HepG2 (cell line): ENCODE data around the gene SLC16A6. TPM values are rescaled to one million over a fixed set of nuclear protein-coding genes. Genes with fewer than 3 reads are reported as not detected.

Experiments
- CEBPB ChIP-seq: IDR thresholded peaks from 2 replicates; pipeline ENCODE4 v1.6.1; 2011; ENCODE audit warnings: low read depth, low read length, improper control_type of control experiment, borderline replicate concordance
- REPIN1 ChIP-seq: sonication (generic); formaldehyde crosslinking; IDR thresholded peaks from 2 replicates; pipeline ENCODE4 v1.8.0; 2022; ENCODE audit warnings: missing genetic modification reagents, low read depth, mild to moderate bottlenecking, borderline replicate concordance
- ZNF614 ChIP-seq: IDR thresholded peaks from 2 replicates; pipeline ENCODE4 v1.6.1; 2018; ENCODE audit warnings: missing biosample characterization, missing genetic modification reagents, inconsistent platforms, borderline replicate concordance
- ZSCAN12 ChIP-seq: sonication (generic); formaldehyde crosslinking; IDR thresholded peaks from 2 replicates; pipeline ENCODE4 v1.9.0; 2021; ENCODE audit warnings: mild to moderate bottlenecking, missing genetic modification reagents
- polyA plus RNA-seq, 8 experiments: library from polyadenylated mRNA; depleted of rRNA in 3 of 8; stranded (reverse) in 7 of 8; unstranded in 1 of 8; fragments of >200 nt; fragmentation: Illumina TruSeq in 4 of 8; extraction: Trizol in 4 of 8; gene quantifications; 2 replicates each; pipeline versions ENCODE4 v1.2.1 to v1.2.3, GENCODE V29; 2011 to 2016; ENCODE audit warnings: low read depth in 4 of 8, missing spikeins in 1 of 8, mixed read lengths in 1 of 8; ENCODE audit not compliant: insufficient read depth in 1 of 8
- total RNA-seq, 5 experiments: library from RNA; depleted of rRNA; stranded (reverse); fragments of >200 nt; fragmentation: Illumina TruSeq; extraction: Trizol; gene quantifications; 2 replicates each; pipeline ENCODE4 v1.2.3, GENCODE V29; 2016; ENCODE audit warnings: low read depth in 1 of 5
- TF ChIP-seq, protein P1 (sequence below): IDR thresholded peaks from 2 replicates; pipeline ENCODE4 v1.4.0; 2020; ENCODE audit warnings: mild to moderate bottlenecking, missing genetic modification reagents
- TF ChIP-seq, protein P2 (sequence below): sonication (generic); formaldehyde crosslinking; IDR thresholded peaks from 2 replicates; pipeline ENCODE4 v1.8.1; 2023; ENCODE audit warnings: missing genetic modification reagents, inconsistent platforms, borderline replicate concordance
- TF ChIP-seq, protein P3 (sequence below): sonication (generic); formaldehyde crosslinking; IDR thresholded peaks from 2 replicates; pipeline ENCODE4 v1.4.0; 2020; ENCODE audit warnings: mild to moderate bottlenecking, missing genetic modification reagents, borderline replicate concordance
- TF ChIP-seq, protein P4 (sequence below): IDR thresholded peaks from 2 replicates; pipeline ENCODE4 v1.6.1; 2016; ENCODE audit warnings: missing compliant biosample characterization, missing genetic modification reagents, borderline replicate concordance
- TF ChIP-seq, protein P5 (sequence below): sonication (generic); formaldehyde crosslinking; IDR thresholded peaks from 2 replicates; pipeline ENCODE4 v1.5.0; 2020; ENCODE audit warnings: mild to moderate bottlenecking, missing genetic modification reagents, moderate library complexity

SLC16A6 gene
- total and polyA plus RNA-seq, 2 of the 13 experiments (the other 11 are each of a cell fraction or from before 2014, with no cell fraction given), result 1.1 to 44.7 TPM

DNA sequence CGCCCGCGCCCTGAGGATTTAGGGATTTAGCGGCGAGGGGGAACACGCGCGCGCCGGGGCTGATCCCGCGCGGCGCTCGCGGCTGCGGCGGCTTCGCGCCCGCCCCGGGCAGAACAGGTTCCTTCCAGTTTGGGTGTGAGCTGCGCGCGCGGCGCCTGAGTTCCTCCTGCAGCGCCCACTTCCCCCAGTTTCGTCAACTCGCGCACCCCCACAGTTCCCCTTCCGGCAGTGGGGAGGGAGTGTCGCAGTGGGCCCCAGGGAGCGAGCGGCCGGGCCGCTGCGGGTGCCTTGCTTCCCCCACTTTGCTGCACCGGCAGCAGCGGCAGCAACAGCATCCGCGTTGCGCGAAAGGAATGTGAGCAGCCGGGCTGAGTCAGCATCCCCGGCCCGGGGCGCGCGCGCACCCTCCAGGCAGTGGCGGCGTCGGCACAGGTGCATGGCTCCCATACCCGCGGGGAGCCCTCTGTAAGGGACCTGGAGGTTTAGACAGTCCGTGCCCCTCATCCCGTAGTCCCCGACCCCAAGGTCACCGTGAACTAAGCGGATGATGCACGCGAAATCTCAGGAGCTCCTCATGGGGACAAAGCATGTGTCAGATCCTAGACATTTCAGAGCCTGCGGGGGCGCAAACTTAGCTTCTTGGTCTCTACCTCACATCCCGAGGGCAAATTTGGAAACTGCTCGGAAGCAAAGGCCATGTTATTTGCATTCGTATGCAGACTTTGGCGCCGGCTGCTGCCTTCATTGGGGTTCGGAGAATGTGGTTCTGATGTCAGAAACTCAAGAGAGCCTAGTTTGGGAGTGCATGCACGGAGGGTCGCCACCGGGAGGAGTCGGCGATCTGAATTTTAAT is 1.1 kb upstream of the SLC16A6 start (continued):
- TF ChIP-seq, protein P1, sequence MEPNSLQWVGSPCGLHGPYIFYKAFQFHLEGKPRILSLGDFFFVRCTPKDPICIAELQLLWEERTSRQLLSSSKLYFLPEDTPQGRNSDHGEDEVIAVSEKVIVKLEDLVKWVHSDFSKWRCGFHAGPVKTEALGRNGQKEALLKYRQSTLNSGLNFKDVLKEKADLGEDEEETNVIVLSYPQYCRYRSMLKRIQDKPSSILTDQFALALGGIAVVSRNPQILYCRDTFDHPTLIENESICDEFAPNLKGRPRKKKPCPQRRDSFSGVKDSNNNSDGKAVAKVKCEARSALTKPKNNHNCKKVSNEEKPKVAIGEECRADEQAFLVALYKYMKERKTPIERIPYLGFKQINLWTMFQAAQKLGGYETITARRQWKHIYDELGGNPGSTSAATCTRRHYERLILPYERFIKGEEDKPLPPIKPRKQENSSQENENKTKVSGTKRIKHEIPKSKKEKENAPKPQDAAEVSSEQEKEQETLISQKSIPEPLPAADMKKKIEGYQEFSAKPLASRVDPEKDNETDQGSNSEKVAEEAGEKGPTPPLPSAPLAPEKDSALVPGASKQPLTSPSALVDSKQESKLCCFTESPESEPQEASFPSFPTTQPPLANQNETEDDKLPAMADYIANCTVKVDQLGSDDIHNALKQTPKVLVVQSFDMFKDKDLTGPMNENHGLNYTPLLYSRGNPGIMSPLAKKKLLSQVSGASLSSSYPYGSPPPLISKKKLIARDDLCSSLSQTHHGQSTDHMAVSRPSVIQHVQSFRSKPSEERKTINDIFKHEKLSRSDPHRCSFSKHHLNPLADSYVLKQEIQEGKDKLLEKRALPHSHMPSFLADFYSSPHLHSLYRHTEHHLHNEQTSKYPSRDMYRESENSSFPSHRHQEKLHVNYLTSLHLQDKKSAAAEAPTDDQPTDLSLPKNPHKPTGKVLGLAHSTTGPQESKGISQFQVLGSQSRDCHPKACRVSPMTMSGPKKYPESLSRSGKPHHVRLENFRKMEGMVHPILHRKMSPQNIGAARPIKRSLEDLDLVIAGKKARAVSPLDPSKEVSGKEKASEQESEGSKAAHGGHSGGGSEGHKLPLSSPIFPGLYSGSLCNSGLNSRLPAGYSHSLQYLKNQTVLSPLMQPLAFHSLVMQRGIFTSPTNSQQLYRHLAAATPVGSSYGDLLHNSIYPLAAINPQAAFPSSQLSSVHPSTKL (CRISPR knock-in tag), result peak; percentile 57; the same call in 1 of the 2 replicates
- TF ChIP-seq CEBPB (no peak), REPIN1 (CRISPR knock-in tag) (peak; percentile 37; the same call in 1 of the 2 replicates), ZSCAN12 (no peak; the same call in 1 of the 2 replicates), ZNF614 (CRISPR knock-in tag) (peak; percentile 31; the same call in 1 of the 2 replicates)
- TF ChIP-seq, protein P2, sequence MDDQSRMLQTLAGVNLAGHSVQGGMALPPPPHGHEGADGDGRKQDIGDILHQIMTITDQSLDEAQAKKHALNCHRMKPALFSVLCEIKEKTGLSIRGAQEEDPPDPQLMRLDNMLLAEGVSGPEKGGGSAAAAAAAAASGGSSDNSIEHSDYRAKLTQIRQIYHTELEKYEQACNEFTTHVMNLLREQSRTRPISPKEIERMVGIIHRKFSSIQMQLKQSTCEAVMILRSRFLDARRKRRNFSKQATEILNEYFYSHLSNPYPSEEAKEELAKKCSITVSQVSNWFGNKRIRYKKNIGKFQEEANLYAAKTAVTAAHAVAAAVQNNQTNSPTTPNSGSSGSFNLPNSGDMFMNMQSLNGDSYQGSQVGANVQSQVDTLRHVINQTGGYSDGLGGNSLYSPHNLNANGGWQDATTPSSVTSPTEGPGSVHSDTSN (CRISPR knock-in tag), result no peak
- TF ChIP-seq, protein P3, sequence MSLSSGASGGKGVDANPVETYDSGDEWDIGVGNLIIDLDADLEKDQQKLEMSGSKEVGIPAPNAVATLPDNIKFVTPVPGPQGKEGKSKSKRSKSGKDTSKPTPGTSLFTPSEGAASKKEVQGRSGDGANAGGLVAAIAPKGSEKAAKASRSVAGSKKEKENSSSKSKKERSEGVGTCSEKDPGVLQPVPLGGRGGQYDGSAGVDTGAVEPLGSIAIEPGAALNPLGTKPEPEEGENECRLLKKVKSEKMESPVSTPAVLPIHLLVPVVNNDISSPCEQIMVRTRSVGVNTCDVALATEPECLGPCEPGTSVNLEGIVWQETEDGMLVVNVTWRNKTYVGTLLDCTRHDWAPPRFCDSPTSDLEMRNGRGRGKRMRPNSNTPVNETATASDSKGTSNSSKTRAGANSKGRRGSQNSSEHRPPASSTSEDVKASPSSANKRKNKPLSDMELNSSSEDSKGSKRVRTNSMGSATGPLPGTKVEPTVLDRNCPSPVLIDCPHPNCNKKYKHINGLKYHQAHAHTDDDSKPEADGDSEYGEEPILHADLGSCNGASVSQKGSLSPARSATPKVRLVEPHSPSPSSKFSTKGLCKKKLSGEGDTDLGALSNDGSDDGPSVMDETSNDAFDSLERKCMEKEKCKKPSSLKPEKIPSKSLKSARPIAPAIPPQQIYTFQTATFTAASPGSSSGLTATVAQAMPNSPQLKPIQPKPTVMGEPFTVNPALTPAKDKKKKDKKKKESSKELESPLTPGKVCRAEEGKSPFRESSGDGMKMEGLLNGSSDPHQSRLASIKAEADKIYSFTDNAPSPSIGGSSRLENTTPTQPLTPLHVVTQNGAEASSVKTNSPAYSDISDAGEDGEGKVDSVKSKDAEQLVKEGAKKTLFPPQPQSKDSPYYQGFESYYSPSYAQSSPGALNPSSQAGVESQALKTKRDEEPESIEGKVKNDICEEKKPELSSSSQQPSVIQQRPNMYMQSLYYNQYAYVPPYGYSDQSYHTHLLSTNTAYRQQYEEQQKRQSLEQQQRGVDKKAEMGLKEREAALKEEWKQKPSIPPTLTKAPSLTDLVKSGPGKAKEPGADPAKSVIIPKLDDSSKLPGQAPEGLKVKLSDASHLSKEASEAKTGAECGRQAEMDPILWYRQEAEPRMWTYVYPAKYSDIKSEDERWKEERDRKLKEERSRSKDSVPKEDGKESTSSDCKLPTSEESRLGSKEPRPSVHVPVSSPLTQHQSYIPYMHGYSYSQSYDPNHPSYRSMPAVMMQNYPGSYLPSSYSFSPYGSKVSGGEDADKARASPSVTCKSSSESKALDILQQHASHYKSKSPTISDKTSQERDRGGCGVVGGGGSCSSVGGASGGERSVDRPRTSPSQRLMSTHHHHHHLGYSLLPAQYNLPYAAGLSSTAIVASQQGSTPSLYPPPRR (CRISPR knock-in tag), result peak; percentile 35; the same call in 1 of the 2 replicates
- TF ChIP-seq, protein P4, sequence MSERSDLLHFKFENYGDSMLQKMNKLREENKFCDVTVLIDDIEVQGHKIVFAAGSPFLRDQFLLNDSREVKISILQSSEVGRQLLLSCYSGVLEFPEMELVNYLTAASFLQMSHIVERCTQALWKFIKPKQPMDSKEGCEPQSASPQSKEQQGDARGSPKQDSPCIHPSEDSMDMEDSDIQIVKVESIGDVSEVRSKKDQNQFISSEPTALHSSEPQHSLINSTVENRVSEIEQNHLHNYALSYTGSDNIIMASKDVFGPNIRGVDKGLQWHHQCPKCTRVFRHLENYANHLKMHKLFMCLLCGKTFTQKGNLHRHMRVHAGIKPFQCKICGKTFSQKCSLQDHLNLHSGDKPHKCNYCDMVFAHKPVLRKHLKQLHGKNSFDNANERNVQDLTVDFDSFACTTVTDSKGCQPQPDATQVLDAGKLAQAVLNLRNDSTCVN, result no peak; the same call in 1 of the 2 replicates
- TF ChIP-seq, protein P5, sequence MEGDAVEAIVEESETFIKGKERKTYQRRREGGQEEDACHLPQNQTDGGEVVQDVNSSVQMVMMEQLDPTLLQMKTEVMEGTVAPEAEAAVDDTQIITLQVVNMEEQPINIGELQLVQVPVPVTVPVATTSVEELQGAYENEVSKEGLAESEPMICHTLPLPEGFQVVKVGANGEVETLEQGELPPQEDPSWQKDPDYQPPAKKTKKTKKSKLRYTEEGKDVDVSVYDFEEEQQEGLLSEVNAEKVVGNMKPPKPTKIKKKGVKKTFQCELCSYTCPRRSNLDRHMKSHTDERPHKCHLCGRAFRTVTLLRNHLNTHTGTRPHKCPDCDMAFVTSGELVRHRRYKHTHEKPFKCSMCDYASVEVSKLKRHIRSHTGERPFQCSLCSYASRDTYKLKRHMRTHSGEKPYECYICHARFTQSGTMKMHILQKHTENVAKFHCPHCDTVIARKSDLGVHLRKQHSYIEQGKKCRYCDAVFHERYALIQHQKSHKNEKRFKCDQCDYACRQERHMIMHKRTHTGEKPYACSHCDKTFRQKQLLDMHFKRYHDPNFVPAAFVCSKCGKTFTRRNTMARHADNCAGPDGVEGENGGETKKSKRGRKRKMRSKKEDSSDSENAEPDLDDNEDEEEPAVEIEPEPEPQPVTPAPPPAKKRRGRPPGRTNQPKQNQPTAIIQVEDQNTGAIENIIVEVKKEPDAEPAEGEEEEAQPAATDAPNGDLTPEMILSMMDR (CRISPR knock-in tag), result peak; percentile 49
